A673 (cell line): ENCODE measurements around the gene STX8.

Experiments used
- CTCF ChIP-seq: fragments of 300-800, 200-600 bp; sonication (generic); conservative IDR thresholded peaks from 2 replicates; pipeline ENCODE4 v1.5.1; 2017; ENCODE audit warnings: low read depth, mild to moderate bottlenecking, antibody characterized with exemption, low read length, moderate library complexity, mixed read lengths
- EZH2 ChIP-seq: fragments of 200-600 bp; sonication (generic); IDR thresholded peaks from 2 replicates; pipeline ENCODE4 v1.6.1; 2017; ENCODE audit warnings: borderline replicate concordance, low read depth, mild to moderate bottlenecking, mixed read lengths, antibody characterized with exemption, low read length; ENCODE audit not compliant: poor library complexity, severe bottlenecking

- TF ChIP-seq CTCF (no peak), EZH2 (no peak)
Observed at GRCh38 chr17:9537177-9537776, 38.3 kb downstream of the STX8 start.
